NCI-H510A treated with DMSO at 0.1 percent for 48 hours (cell line): ENCODE results near the gene FLNB.

Experiments
- DNase-seq: peaks from one replicate; lab custom pipeline; 2025; lab: John Stamatoyannopoulos, UW

FLNB gene, protein sequence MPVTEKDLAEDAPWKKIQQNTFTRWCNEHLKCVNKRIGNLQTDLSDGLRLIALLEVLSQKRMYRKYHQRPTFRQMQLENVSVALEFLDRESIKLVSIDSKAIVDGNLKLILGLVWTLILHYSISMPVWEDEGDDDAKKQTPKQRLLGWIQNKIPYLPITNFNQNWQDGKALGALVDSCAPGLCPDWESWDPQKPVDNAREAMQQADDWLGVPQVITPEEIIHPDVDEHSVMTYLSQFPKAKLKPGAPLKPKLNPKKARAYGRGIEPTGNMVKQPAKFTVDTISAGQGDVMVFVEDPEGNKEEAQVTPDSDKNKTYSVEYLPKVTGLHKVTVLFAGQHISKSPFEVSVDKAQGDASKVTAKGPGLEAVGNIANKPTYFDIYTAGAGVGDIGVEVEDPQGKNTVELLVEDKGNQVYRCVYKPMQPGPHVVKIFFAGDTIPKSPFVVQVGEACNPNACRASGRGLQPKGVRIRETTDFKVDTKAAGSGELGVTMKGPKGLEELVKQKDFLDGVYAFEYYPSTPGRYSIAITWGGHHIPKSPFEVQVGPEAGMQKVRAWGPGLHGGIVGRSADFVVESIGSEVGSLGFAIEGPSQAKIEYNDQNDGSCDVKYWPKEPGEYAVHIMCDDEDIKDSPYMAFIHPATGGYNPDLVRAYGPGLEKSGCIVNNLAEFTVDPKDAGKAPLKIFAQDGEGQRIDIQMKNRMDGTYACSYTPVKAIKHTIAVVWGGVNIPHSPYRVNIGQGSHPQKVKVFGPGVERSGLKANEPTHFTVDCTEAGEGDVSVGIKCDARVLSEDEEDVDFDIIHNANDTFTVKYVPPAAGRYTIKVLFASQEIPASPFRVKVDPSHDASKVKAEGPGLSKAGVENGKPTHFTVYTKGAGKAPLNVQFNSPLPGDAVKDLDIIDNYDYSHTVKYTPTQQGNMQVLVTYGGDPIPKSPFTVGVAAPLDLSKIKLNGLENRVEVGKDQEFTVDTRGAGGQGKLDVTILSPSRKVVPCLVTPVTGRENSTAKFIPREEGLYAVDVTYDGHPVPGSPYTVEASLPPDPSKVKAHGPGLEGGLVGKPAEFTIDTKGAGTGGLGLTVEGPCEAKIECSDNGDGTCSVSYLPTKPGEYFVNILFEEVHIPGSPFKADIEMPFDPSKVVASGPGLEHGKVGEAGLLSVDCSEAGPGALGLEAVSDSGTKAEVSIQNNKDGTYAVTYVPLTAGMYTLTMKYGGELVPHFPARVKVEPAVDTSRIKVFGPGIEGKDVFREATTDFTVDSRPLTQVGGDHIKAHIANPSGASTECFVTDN (N-terminal part only)

DNA sequence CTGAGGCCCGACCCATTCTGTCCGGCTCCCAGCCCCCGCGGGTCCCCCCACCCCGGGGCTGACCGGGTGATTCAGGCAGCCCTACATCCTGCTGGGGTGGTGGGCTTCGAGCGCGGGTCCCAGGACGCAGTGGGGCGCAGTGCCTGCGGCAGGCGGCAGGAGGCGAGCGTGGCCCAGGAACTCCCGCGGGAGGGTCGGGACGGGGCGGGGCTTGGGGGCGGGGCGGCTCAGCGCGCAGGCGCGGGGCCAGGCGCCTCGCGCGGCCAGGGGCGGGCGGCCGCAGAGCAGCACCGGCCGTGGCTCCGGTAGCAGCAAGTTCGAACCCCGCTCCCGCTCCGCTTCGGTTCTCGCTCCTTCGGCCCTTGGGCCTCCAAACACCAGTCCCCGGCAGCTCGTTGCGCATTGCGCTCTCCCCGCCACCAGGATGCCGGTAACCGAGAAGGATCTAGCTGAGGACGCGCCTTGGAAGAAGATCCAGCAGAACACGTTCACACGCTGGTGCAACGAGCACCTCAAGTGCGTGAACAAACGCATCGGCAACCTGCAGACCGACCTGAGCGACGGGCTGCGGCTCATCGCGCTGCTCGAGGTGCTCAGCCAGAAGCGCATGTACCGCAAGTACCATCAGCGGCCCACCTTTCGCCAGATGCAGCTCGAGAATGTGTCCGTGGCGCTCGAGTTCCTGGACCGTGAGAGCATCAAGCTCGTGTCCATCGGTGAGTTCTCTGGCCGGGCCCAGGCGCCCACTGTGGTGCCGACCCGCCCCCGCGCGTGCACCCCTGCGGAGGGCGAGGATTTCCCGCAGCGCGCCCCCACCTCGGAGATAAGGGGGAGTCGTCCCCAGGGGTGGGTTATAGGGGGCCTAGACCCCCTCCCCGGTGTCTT is at the start of gene FLNB:
TSS of gene FLNB (plus strand) at position 282 of the 885 bp plus-strand sequence. CDS start at position 425, 143 bp downstream.
- DNase-seq = peak; percentile 67

DNA sequence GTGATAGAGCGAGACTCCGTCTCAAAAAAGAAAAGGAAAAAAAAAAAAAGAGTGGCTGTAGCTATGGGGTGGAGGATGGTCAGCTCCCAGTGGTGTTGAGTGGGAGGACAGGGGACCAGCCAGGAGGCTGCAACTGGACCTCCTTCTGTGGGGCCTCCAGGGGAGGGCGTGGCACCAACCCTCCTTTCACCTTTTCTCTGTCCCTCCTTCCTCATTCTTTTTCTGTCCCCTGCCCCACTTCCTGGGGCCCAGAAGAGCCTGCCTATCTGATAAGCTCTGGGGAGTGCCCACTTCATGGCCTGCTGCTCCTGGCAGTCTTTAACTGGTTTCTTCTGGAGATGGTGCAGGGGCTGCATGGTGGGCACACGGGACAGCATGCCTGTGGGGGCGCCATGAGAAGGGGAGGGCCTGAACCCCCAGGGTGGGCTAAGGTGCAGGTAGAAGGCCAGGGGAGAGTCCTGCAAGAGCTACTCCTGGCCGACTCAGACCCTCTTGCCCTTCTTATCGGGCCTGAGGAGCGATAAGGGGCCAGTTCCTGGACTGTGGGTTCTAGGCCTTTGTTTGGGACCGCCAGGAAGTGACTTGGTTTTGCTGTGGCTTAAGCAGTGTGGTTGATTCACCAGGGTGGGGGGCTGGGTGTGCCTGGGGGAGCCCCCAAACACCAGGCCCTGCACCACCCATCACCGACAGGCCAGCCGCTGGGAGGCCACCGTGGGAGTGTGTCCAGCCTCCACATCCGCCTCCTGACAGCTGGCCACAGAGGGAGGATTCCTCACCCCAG is 49.4 kb upstream of the FLNB start:
- DNase-seq = no peak

DNA sequence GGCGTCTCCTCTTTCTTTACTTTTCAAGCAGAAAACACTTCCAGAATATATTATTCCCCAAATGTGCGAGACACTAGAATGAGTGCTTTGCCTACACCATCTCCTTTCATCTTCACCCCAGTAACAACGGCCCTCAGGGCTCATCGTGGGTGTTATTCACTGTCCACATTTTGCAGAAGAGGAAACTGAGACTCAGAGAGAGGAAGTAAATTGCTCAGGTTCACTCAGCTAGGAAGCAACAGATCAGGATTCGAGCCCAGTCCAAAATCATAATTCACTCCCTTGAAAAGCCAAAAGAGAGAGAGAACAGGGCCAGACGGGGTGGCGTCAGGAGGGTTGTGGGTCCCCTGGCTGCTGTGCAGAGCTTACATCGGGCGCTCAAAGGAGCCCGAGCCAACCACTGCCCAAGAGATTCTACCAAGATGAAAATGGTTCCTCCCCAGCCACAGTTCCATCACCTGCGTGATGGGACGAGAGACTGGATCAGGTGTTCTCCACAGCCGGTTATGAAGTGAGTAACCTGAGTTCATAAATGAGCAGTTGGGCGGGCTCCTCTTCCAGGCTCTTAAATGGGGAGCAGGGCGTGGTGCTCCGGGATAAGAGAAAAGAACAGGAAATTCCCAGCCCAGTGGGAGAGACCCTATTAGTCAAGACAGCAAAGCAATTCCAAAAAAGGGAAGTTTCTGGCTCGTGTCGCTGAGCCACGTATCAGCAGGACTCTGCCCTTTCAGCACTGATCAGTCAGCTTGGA is 48.6 kb upstream of the FLNB start:
- no peak for DNase-seq

DNA sequence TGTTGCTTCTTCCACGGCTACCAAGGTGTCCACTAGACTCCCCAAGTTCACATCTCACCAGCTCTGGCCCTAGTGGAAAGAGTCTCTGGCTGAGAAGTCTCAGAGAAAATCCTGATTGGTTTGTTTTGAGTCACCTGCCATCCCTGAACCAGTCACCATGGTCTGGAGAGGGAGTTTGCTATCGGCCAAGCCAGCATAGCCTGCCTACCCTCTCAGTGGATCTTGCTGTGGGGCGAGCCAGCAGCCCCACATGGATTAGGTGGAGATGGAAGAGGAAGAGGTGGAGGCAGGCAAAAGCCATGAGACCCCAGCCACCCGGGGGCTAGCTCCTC is 48.1 kb upstream of the FLNB start:
- DNase-seq = no peak

DNA sequence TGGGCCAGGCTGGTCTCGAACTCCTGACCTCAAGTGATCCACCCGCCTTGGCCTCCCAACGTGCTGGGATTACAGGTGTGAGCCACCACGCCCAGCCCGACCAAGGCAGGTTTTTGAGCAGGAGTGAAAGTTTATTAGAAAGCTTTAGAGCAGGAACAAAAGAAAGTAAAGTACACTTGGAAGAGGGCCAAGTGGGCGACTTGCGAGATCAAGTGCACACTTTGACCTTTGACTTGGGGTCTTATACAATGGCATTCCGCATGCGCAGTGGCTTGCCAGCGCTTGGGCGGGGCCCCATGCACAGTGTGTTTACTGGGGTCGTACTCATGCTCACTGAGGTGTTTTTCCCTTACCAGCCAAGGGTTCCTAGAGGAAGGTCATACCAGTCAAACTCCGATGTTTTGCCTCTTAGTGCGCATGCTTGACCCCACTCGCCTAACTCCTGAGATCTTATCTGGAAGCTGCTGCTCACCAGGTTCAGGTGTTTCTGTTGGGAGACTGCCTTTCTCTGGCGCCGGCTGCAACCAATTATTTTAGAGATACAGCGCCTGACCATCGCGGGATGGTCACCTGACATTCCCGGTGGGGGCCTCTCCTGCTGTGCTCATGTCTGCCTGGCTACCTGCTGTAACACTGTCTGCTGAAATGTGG is 46.9 kb upstream of the FLNB start:
- DNase-seq = no peak

DNA sequence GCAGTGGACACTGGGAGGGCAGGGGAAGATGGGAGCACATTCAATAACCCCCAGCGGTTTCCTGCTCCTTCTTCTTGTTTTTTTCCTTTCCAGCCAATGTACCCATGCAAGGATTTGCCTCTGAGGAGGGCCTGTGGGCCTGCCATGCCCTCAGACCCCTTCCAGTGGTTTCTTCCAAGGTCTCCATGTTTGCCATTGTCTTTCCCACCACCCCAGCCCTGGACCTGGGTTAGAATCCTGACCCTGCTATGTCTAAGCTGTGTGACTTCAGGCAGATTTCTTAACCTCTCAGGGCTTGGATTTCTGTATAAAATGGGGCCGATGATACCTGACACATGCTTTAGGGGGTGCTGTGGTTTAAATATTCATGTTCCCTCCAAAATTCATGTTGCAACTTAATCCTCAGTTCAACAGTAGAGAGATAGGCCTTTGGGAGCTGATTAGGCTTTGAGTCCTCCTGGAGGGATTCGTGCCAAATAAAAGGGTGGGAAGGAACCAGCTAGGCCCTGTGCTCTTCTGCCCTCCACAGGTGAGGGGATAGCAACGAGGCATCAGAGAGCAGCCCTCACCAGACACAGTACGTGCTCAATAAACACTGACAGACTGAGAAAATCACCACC is 46.3 kb upstream of the FLNB start:
- DNase-seq = no peak

DNA sequence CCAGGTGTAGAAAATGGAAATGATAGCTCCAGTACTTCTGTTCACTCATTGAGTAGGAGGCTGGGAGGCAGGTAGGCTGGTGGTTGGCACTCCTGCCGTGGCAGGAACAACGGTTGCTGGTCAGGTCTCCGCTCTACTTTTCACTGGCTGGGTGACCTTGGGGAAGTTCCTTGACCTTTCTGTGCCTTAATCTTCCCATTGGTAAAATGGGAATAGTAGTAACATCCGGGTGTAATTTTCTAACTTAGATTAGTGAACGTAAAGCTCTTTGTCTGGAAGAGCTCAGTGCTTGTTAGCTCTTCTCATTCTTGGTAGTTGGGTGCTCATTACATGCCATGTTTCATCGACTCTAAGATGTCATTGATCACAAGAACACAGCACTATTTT is 45.8 kb upstream of the FLNB start:
- no peak for DNase-seq

DNA sequence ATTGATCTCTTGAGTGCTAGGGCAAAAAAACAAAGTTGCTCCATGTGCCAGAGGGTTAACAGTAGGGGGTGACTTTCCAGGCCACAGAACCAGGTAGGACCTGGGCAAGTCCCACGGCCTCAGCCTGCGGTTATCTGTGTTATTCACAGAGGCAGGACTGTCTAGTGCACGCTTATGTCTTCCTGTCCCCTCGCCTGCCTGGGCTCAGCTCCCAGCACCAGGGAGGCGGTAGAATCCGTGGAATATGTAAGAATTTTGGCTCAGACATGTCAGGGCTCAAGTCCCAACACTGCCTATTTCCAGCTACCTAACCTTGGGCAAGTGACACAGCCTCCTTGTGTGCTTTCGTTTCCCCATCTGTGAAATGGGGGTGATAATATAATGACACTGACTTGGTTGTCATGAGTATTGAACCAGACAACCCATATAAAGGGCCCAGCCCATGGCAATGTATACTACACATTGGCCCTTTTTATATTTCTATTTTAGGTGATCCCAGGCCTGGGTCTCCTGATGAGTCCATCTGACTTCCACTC is 44.3 kb upstream of the FLNB start:
- DNase-seq = no peak

DNA sequence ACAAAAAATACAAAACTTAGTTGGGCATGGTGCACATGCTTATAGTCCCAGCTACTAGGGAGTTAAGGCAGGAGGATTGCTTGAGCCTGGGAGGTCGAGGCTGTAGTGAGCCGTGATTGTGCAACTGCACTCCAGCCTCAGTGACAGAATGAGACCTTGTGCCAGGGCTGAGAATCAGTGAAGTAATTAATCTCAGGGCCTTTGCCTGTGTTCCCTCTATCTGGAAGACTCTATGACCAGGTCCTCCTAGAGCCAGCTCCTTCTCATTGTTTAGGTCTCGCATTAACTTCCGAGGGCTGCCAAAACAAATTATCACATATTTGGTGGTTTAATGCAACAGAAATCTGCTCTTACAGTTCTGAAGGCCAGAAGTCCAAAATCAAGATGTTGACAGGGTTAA is 41.4 kb upstream of the FLNB start:
- DNase-seq = no peak

DNA sequence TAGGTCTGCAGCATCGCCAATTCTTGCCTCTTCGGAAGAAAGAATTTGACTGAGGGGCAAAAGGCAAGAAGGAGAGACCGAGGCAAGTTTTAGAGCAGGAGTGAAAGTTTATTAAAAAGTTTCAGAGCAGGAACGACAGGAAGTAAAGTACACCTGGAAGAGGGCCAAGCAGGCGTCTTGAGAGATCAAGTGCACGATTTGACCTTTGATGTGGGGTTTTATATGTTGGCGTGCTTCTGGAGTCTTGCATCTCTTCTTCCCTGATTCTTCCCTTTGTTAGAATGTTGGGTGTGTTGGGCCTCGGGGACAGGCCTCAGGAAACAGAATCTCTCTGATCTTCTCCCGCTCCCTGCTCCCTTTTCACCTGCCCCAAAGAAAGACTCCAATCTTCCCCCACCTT is 40.6 kb upstream of the FLNB start:
- no peak for DNase-seq

DNA sequence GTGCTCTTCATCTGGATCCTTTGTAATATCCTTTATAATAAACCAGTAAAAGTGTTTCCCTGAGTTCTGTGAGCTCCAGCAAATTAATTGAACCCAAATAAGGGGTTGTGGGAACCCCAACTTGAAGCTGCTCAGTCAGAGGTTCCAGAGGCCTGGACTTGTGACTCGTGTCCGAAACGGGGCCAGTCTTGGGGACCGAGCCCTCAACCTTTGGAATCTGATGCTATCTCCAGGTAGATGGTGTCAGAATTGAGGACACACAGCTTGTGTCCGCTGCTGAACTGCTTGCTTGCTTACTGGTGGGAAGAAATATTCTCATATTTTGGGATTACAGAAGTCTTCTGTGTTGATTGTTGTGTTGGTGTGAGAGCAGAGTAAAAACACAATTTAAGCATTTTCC is 39.7 kb upstream of the FLNB start:
- DNase-seq = no peak

DNA sequence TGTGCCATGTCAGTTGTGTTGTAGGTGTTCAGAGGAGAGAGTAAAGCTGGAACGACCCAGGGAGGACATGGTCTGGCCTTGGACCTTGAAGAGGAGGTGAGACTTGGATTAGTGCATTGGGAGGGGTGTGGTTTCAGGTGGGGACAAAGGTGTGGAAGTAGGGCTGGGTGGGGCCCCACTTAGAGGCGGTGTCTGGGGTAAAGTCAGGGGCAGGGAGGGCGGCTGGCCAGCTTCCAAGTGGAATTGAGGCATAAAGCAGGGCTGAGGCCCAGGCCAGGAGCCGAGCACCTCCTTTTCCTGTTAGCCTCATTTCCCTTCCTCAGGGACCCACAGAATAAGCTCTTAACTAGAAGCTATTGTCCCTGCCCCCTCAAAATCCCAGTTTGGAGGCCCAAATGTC is 36.2 kb upstream of the FLNB start:
- DNase-seq = no peak

DNA sequence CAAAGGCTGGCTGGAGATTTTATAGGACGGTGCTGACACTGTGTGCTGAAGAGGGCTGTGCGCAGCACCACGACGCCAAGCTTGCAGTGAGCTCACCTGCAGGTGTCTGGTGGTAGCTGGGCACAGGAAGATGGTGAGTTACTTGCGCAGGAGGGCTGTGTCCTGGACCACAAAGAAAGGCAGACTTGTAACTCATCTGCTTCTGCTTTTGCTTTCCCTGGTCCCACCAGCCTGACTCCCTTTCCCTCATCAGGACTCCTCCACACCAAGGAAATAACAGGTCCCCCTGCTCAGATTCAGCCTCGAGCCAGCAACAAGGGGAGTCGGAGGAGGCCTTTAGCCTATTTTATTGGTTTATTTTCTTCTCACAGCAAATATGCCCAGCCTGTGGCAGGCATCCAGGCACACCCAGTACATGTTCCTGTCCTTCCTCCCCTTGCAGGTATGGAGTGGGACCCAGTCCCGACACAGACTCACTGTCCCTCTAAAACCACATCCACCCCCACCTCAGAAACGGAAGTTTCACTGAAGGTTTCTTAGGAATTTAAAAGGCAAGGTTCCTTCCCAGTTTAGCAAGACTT is 35.6 kb upstream of the FLNB start:
- DNase-seq = peak; percentile 10

DNA sequence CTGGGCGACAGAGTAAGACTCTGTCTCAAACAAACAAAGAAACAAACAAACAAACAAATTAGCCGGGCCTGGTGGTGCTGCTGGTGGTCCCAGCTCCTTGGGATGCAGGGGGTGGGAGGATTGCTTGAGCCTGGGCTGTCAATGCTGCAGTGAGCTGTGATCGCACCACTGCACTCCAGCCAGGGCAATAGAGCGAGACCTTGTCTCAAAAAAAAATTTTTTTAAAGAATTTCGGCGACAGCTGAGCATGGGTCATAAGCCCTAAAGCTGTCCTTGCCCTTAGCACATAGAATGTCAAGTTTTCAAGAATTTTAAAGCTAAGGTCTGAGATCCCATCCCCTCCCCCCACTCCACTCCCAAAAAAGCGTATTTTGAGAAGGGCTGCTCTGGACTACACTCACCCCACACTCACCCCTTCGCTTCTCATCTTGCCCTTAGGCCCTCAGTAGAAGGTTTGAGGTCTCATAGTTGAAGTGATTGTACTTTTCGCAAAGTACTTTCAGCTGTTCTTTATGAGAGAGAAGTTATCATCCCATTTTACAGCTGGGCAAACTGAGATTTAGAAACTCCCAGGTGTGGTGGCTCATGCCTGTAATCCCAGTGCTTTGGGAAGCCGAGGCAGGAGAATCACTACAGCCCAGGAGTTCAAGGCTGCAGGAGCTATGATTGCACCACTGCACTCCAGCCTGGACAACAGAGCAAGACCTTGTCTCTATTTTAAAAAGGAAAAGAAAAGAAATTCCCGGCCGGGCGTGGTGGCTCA is 34.3 kb upstream of the FLNB start:
- DNase-seq = no peak

DNA sequence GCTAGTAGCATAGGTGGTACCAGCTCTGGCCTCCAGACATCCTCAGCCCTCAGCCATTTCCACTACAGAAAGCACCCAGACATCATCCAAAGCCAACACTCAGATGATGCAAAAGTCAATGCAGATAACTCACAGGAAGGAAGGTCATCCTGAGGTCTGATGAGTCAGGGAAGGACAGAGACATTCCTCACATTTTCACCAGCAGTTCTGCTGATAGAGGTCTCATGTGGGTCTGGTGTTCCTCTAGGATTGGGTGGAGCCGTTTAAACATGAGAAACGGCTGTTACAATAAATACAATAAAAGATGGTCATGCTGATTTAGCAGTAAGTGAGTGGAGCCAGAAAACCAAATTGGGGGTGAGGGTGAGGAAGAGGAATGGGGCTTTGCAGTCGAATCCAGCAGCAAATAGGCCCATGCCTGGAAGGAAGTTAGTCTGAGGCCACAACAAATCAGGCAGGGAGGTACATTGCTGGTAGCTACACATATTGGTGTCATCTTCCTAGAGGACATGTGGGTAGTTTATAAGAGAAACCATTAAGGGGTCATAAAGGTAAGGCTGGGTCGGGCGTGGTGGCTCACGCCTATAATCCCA is 33.3 kb upstream of the FLNB start:
- no peak for DNase-seq

DNA sequence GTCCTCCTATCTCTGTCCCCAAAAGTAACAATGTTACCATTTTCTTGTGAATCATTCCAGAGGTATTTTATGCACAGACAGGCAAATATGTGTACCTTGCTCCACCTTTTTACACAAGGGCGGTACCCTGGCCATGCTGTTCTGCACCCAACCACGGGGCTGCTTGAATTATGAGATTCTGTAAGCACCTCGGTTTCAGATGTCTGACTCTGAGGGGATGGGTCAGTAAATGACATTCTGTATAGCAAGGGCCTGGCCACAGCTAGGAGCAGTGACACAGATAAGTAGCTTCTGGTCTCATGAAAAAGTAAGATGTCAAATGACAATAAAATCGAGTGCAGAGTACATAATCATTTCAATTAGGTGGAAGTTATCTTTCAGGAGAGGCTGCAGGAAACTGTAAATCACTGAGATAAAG is 30.4 kb upstream of the FLNB start:
- peak; percentile 28 for DNase-seq

DNA sequence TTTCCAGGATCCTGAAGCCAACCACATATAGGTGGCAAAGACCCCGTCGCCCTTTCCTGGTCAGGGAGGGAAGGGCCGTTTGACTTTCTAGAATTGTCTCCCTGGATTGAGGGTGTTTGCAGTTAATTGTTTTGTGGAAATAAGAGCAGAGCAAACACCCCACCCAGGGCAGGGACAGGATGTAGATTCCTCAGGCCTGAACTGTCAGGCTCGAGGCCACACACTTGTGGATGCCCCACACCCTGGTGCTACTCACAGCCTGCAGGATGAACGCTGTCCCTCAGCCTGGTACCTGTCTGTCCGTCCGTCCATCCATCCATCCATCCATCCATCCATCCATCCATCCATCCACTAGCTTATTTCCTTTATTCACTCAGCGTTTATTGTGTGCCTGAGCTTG is 29.9 kb upstream of the FLNB start:
- DNase-seq = no peak
